B cell (primary cell): ENCODE data around the gene EGF.

ENCODE experiments used
- EZH2 ChIP-seq: IDR thresholded peaks from 2 replicates; pipeline ENCODE4 v1.6.1; 2012; ENCODE audit warnings: borderline replicate concordance, low read depth, mild to moderate bottlenecking, moderate library complexity, low read length; ENCODE audit not compliant: insufficient read depth, poor library complexity, severe bottlenecking
- TF ChIP-seq, protein P1 (sequence below): fragments of 200-600 bp; IDR thresholded peaks from one replicate; pipeline ENCODE4 v1.8.0; 2022; ENCODE audit warnings: antibody characterized with exemption, mild to moderate bottlenecking

GRCh38 chr4:109914322-109914721 lies 1.6 kb downstream of the EGF start:
- TF ChIP-seq, protein P1, sequence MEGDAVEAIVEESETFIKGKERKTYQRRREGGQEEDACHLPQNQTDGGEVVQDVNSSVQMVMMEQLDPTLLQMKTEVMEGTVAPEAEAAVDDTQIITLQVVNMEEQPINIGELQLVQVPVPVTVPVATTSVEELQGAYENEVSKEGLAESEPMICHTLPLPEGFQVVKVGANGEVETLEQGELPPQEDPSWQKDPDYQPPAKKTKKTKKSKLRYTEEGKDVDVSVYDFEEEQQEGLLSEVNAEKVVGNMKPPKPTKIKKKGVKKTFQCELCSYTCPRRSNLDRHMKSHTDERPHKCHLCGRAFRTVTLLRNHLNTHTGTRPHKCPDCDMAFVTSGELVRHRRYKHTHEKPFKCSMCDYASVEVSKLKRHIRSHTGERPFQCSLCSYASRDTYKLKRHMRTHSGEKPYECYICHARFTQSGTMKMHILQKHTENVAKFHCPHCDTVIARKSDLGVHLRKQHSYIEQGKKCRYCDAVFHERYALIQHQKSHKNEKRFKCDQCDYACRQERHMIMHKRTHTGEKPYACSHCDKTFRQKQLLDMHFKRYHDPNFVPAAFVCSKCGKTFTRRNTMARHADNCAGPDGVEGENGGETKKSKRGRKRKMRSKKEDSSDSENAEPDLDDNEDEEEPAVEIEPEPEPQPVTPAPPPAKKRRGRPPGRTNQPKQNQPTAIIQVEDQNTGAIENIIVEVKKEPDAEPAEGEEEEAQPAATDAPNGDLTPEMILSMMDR, result no peak
- TF ChIP-seq EZH2, result no peak
